Fibroblast of gingiva (primary cell): ENCODE measurements around the gene LRRC3.

Experiments
- DNase-seq: peaks from one replicate; pipeline ENCODE4 v3.0.0-alpha.2; 2011; ENCODE audit warnings: low read depth

LRRC3 gene

GRCh38 chr21:44438531-44439210, 16.6 kb upstream of the LRRC3 start:
- DNase-seq, result no peak

GRCh38 chr21:44439211-44439600, 16.1 kb upstream of the LRRC3 start:
- DNase-seq, result no peak

GRCh38 chr21:44440241-44441040, 14.9 kb upstream of the LRRC3 start:
- no peak for DNase-seq

GRCh38 chr21:44441041-44441400, 14.3 kb upstream of the LRRC3 start:
- DNase-seq, result no peak

GRCh38 chr21:44441581-44442265, 13.6 kb upstream of the LRRC3 start:
- no peak for DNase-seq

GRCh38 chr21:44442266-44443125, 12.8 kb upstream of the LRRC3 start:
- DNase-seq, result no peak

GRCh38 chr21:44443291-44443890, 11.9 kb upstream of the LRRC3 start:
- DNase-seq, result no peak

- DNase-seq, result no peak
Measured at GRCh38 chr21:44443891-44444285, 11.4 kb upstream of the LRRC3 start.

- DNase-seq, result no peak
Measured at GRCh38 chr21:44444286-44444931, 10.9 kb upstream of the LRRC3 start.

GRCh38 chr21:44445145-44445812, 10.0 kb upstream of the LRRC3 start:
- DNase-seq, result no peak

- DNase-seq, result no peak
Measured at GRCh38 chr21:44448651-44449131, 6.6 kb upstream of the LRRC3 start.

- no peak for DNase-seq
Measured at GRCh38 chr21:44449473-44450363, 5.6 kb upstream of the LRRC3 start.

GRCh38 chr21:44450402-44450801, 4.9 kb upstream of the LRRC3 start:
- no peak for DNase-seq

- no peak for DNase-seq
Measured at GRCh38 chr21:44450999-44451398, 4.3 kb upstream of the LRRC3 start.

GRCh38 chr21:44453120-44453519, 2.2 kb upstream of the LRRC3 start:
- DNase-seq, result no peak

- DNase-seq, result no peak
Measured at GRCh38 chr21:44454058-44454457, 1.3 kb upstream of the LRRC3 start.

GRCh38 chr21:44455524-44456213, 359 bp downstream of the LRRC3 start:
- peak; percentile 4 for DNase-seq

GRCh38 chr21:44456214-44456914, 1.1 kb downstream of the LRRC3 start:
- no peak for DNase-seq
